ENCODE measurements around the gene ZSWIM7. TPM values are rescaled to one million over a fixed set of nuclear protein-coding genes. Genes with fewer than 3 reads are reported as not detected.

Gene ZSWIM7
- total and polyA plus RNA-seq, 7 donors, result 29.1 to 78.0 (median 41.2) TPM

Other genes with a start within 250 kb of the ZSWIM7 start
- gene ADORA2B, start 54.6 kb downstream of the ZSWIM7 start, total RNA-seq, result under 1 TPM; 0.20 to 0.36 (median 0.29) TPM
- under 1 TPM; 0.07 to 0.13 (median 0.13) TPM for gene ADORA2B, start 54.6 kb downstream of the ZSWIM7 start, polyA plus RNA-seq
- 10 to 100 TPM; 16.5 to 31.5 (median 29.0) TPM for gene TTC19, start 120 bp upstream of the ZSWIM7 start, total RNA-seq
- 10 to 100 TPM; 17.6 to 34.2 (median 19.2) TPM for gene TTC19, start 120 bp upstream of the ZSWIM7 start, polyA plus RNA-seq
- 100 to 1,000 TPM in 1 of 4 donors, 10 to 100 TPM in 3; 78.8 to 102 (median 81.5) TPM for gene NCOR1, start 215.8 kb upstream of the ZSWIM7 start, total RNA-seq
- gene NCOR1, start 215.8 kb upstream of the ZSWIM7 start, polyA plus RNA-seq, result 10 to 100 TPM; 22.8 to 47.1 (median 29.4) TPM
- gene PIGL, start 217.5 kb upstream of the ZSWIM7 start, total RNA-seq, result 10 to 100 TPM in 1 of 4 donors, 1 to 10 TPM in 3; 6.7 to 13.2 (median 7.7) TPM
- gene PIGL, start 217.5 kb upstream of the ZSWIM7 start, polyA plus RNA-seq, result 10 to 100 TPM in 1 of 3 donors, 1 to 10 TPM in 2; 3.8 to 13.0 (median 8.3) TPM